Measurements from ENCODE around the gene HOXA10.

Gene HOXA10
- 0 to 0.26 (median 0) reads per million in 3 donors for total RNA-seq

GRCh38 chr7:27173956-27174873 is at the start of gene HOXA10:
HOXA10 (minus strand) TSS chr7:27174320; CDS start chr7:27174306, 14 bp downstream.
- Histone ChIP-seq H3K27ac (ENCODE audit: insufficient read depth, low read length, poor library complexity, severe bottlenecking) (no peak within 1 kb of the TSS), H3K4me3 (ENCODE audit: insufficient read depth, low read depth, low read length, poor library complexity, severe bottlenecking) (peak within 1 kb of the TSS; percentile 40), H3K4me1 (ENCODE audit: control insufficient read depth, insufficient read depth, low read length, poor library complexity, severe bottlenecking) (peaks cover 35% of the 10 kb centered on the region), H3K36me3 (ENCODE audit: control insufficient read depth, insufficient read depth, low read length) (no peaks in the 10 kb centered on the region), H3K9me3 (ENCODE audit: control insufficient read depth, low read length) (no peaks in the 10 kb centered on the region), H3K27me3 (replicated peaks; ENCODE audit: control insufficient read depth, insufficient read depth, low read length, poor library complexity, severe bottlenecking) (peaks cover 77% of the 10 kb centered on the region)
- DNase-seq: no peak

GRCh38 chr7:27221201-27221797 is 47.2 kb upstream of the HOXA10 start:
- no peak for DNase-seq
- H3K9me3 ChIP-seq (ENCODE audit: control insufficient read depth, low read length): no peaks in the 10 kb centered on the region
- H3K27ac ChIP-seq (ENCODE audit: insufficient read depth, low read length, poor library complexity, severe bottlenecking): no peak overlapping the region
- H3K36me3 ChIP-seq (ENCODE audit: control insufficient read depth, insufficient read depth, low read length): no peaks in the 10 kb centered on the region
- H3K27me3 ChIP-seq (replicated peaks; ENCODE audit: control insufficient read depth, insufficient read depth, low read length, poor library complexity, severe bottlenecking): peaks cover 35% of the 10 kb centered on the region
- no peak overlapping the region for H3K4me3 ChIP-seq (ENCODE audit: insufficient read depth, low read depth, low read length, poor library complexity, severe bottlenecking)
- no peaks in the 10 kb centered on the region for H3K4me1 ChIP-seq (ENCODE audit: control insufficient read depth, insufficient read depth, low read length, poor library complexity, severe bottlenecking)

GRCh38 chr7:27220440-27220955 is 46.4 kb upstream of the HOXA10 start:
- H3K36me3 ChIP-seq (ENCODE audit: control insufficient read depth, insufficient read depth, low read length): no peaks in the 10 kb centered on the region
- no peaks in the 10 kb centered on the region for H3K9me3 ChIP-seq (ENCODE audit: control insufficient read depth, low read length)
- peaks cover 27% of the 10 kb centered on the region for H3K27me3 ChIP-seq (replicated peaks; ENCODE audit: control insufficient read depth, insufficient read depth, low read length, poor library complexity, severe bottlenecking)
- DNase-seq: no peak
- no peak overlapping the region for H3K27ac ChIP-seq (ENCODE audit: insufficient read depth, low read length, poor library complexity, severe bottlenecking)
- no peak overlapping the region for H3K4me3 ChIP-seq (ENCODE audit: insufficient read depth, low read depth, low read length, poor library complexity, severe bottlenecking)
- no peaks in the 10 kb centered on the region for H3K4me1 ChIP-seq (ENCODE audit: control insufficient read depth, insufficient read depth, low read length, poor library complexity, severe bottlenecking)

GRCh38 chr7:27219821-27220220 is 45.7 kb upstream of the HOXA10 start:
- DNase-seq: no peak
- Histone ChIP-seq H3K4me3 (ENCODE audit: insufficient read depth, low read depth, low read length, poor library complexity, severe bottlenecking) (no peak overlapping the region), H3K27ac (ENCODE audit: insufficient read depth, low read length, poor library complexity, severe bottlenecking) (no peak overlapping the region), H3K27me3 (replicated peaks; ENCODE audit: control insufficient read depth, insufficient read depth, low read length, poor library complexity, severe bottlenecking) (peaks cover 20% of the 10 kb centered on the region), H3K4me1 (ENCODE audit: control insufficient read depth, insufficient read depth, low read length, poor library complexity, severe bottlenecking) (no peaks in the 10 kb centered on the region), H3K9me3 (ENCODE audit: control insufficient read depth, low read length) (no peaks in the 10 kb centered on the region), H3K36me3 (ENCODE audit: control insufficient read depth, insufficient read depth, low read length) (no peaks in the 10 kb centered on the region)

- H3K36me3 ChIP-seq (ENCODE audit: control insufficient read depth, insufficient read depth, low read length): no peaks in the 10 kb centered on the region
- peaks cover 27% of the 10 kb centered on the region for H3K27me3 ChIP-seq (replicated peaks; ENCODE audit: control insufficient read depth, insufficient read depth, low read length, poor library complexity, severe bottlenecking)
- no peak for DNase-seq
- H3K4me3 ChIP-seq (ENCODE audit: insufficient read depth, low read depth, low read length, poor library complexity, severe bottlenecking): no peak overlapping the region
- no peaks in the 10 kb centered on the region for H3K9me3 ChIP-seq (ENCODE audit: control insufficient read depth, low read length)
- no peak overlapping the region for H3K27ac ChIP-seq (ENCODE audit: insufficient read depth, low read length, poor library complexity, severe bottlenecking)
- H3K4me1 ChIP-seq (ENCODE audit: control insufficient read depth, insufficient read depth, low read length, poor library complexity, severe bottlenecking): no peaks in the 10 kb centered on the region
Observed at GRCh38 chr7:27217951-27218350, 43.8 kb upstream of the HOXA10 start.

- Histone ChIP-seq H3K4me1 (ENCODE audit: control insufficient read depth, insufficient read depth, low read length, poor library complexity, severe bottlenecking) (peaks cover 3% of the 10 kb centered on the region), H3K36me3 (ENCODE audit: control insufficient read depth, insufficient read depth, low read length) (no peaks in the 10 kb centered on the region), H3K27me3 (replicated peaks; ENCODE audit: control insufficient read depth, insufficient read depth, low read length, poor library complexity, severe bottlenecking) (peaks cover 46% of the 10 kb centered on the region), H3K4me3 (ENCODE audit: insufficient read depth, low read depth, low read length, poor library complexity, severe bottlenecking) (no peak overlapping the region), H3K27ac (ENCODE audit: insufficient read depth, low read length, poor library complexity, severe bottlenecking) (no peak overlapping the region), H3K9me3 (ENCODE audit: control insufficient read depth, low read length) (no peaks in the 10 kb centered on the region)
- DNase-seq: no peak
Observed at GRCh38 chr7:27215356-27215755, 41.2 kb upstream of the HOXA10 start.

- Histone ChIP-seq H3K36me3 (ENCODE audit: control insufficient read depth, insufficient read depth, low read length) (no peaks in the 10 kb centered on the region), H3K9me3 (ENCODE audit: control insufficient read depth, low read length) (no peaks in the 10 kb centered on the region), H3K4me3 (ENCODE audit: insufficient read depth, low read depth, low read length, poor library complexity, severe bottlenecking) (no peak overlapping the region), H3K4me1 (ENCODE audit: control insufficient read depth, insufficient read depth, low read length, poor library complexity, severe bottlenecking) (peaks cover 3% of the 10 kb centered on the region), H3K27ac (ENCODE audit: insufficient read depth, low read length, poor library complexity, severe bottlenecking) (no peak overlapping the region), H3K27me3 (replicated peaks; ENCODE audit: control insufficient read depth, insufficient read depth, low read length, poor library complexity, severe bottlenecking) (peaks cover 38% of the 10 kb centered on the region)
- no peak for DNase-seq
Observed at GRCh38 chr7:27214239-27214950, 40.3 kb upstream of the HOXA10 start.

GRCh38 chr7:27213433-27214238 is 39.5 kb upstream of the HOXA10 start:
- DNase-seq: no peak
- Histone ChIP-seq H3K4me3 (ENCODE audit: insufficient read depth, low read depth, low read length, poor library complexity, severe bottlenecking) (no peak overlapping the region), H3K9me3 (ENCODE audit: control insufficient read depth, low read length) (no peaks in the 10 kb centered on the region), H3K27me3 (replicated peaks; ENCODE audit: control insufficient read depth, insufficient read depth, low read length, poor library complexity, severe bottlenecking) (peaks cover 39% of the 10 kb centered on the region), H3K4me1 (ENCODE audit: control insufficient read depth, insufficient read depth, low read length, poor library complexity, severe bottlenecking) (peaks cover 3% of the 10 kb centered on the region), H3K27ac (ENCODE audit: insufficient read depth, low read length, poor library complexity, severe bottlenecking) (no peak overlapping the region), H3K36me3 (ENCODE audit: control insufficient read depth, insufficient read depth, low read length) (no peaks in the 10 kb centered on the region)

All from effector memory CD4-positive, alpha-beta T cell (primary cell).